Endothelial cell of umbilical vein (primary cell): Measurements from ENCODE around the gene PLCD1. TPM values are rescaled to one million over a fixed set of nuclear protein-coding genes. Genes with fewer than 3 reads are reported as not detected.

Source experiments
- BruUV-seq: library from RNA; stranded (reverse); fragments of 400-500 nt; replicated peaks from 2 replicates; lab custom pipeline; 2021; lab: Mats Ljungman, UMichigan
- CTCF ChIA-PET: fragments of 300-600, 350-600 bp; sonication (Branson Sonifier 250); formaldehyde crosslinking; loops from one replicate; lab custom pipeline; 2021; ENCODE audit warnings: antibody characterized with exemption, inconsistent platforms; lab: Charles Lee
- POLR2A ChIA-PET: fragments of 300-600, 350-600 bp; sonication (Branson Sonifier 250); formaldehyde crosslinking; loops from one replicate; lab custom pipeline; 2021; ENCODE audit warnings: antibody characterized with exemption, inconsistent platforms; lab: Charles Lee
- DNase-seq: peaks from one replicate; pipeline ENCODE4 v3.0.0-alpha.2; 2011; ENCODE audit warnings: low read depth, low spot score
- FAIRE-seq: peaks from 2 replicates; lab custom pipeline; 2011; peaks lifted over from hg19 to GRCh38; lab: Jason Lieb, UNC
- H2AFZ ChIP-seq: 2 replicates; pipeline ENCODE4 v1.6.0; 2012; ENCODE audit warnings: low read depth, low read length, control low read depth, inconsistent platforms
- H3K27ac ChIP-seq: 2 replicates; pipeline ENCODE4 v1.5.1; 2011; ENCODE audit warnings: low read depth, mild to moderate bottlenecking, control low read depth, low read length, moderate library complexity; ENCODE audit not compliant: insufficient read depth
- H3K27me3 ChIP-seq, 2 experiments: 2 replicates each; pipeline versions ENCODE4 v1.6.0 to v1.6.1; 2011; ENCODE audit warnings: low read length in 2 of 2, mixed read lengths in 1 of 2; ENCODE audit not compliant: control insufficient read depth in 2 of 2, insufficient read depth in 2 of 2
- H3K36me3 ChIP-seq, 2 experiments: 2 replicates in 1 of 2; 3 replicates in 1 of 2; pipeline ENCODE4 v1.5.1; 2011; ENCODE audit warnings: low read length in 2 of 2, mild to moderate bottlenecking in 1 of 2, moderate library complexity in 1 of 2; ENCODE audit not compliant: control insufficient read depth in 2 of 2, insufficient read depth in 2 of 2; ENCODE audit errors: extremely low read depth in 1 of 2
- H3K4me1 ChIP-seq: 3 replicates; pipeline ENCODE4 v1.5.1; 2011; ENCODE audit warnings: mild to moderate bottlenecking, low read length; ENCODE audit not compliant: control insufficient read depth, insufficient read depth; ENCODE audit errors: extremely low read depth
- H3K4me2 ChIP-seq: 2 replicates; pipeline ENCODE4 v1.6.1; 2011; ENCODE audit warnings: low read length, control low read depth, mixed read lengths; ENCODE audit not compliant: insufficient read depth
- H3K4me3 ChIP-seq, 3 experiments: fragments of 200-600 bp in 1 of 3; sonication (generic), shearing (Covaris generic) in 1 of 3; replicated peaks in 1 of 3; 2 replicates each; pipeline ENCODE4 v1.5.1; 2011 to 2016; ENCODE audit warnings: control low read depth in 3 of 3, low read length in 3 of 3, mild to moderate bottlenecking in 2 of 3, inconsistent platforms in 1 of 3, low read depth in 1 of 3, moderate library complexity in 1 of 3; ENCODE audit not compliant: insufficient read depth in 1 of 3
- H3K79me2 ChIP-seq: 2 replicates; pipeline ENCODE4 v1.6.0; 2012; ENCODE audit warnings: low read length, inconsistent platforms; ENCODE audit not compliant: control insufficient read depth, insufficient read depth
- H3K9ac ChIP-seq: replicated peaks from 2 replicates; pipeline ENCODE3; 2011; ENCODE audit warnings: low read length, control low read depth; ENCODE audit not compliant: insufficient read depth; ENCODE audit errors: extremely low read depth
- H3K9me1 ChIP-seq: replicated peaks from 3 replicates; pipeline ENCODE4 v1.6.0; 2011; ENCODE audit warnings: mild to moderate bottlenecking, low read length; ENCODE audit not compliant: control insufficient read depth, insufficient read depth; ENCODE audit errors: extremely low read depth
- H3K9me3 ChIP-seq: replicated peaks from 2 replicates; pipeline ENCODE4 v1.5.1; 2012; ENCODE audit warnings: low read length, inconsistent platforms; ENCODE audit not compliant: control insufficient read depth, insufficient read depth
- H4K20me1 ChIP-seq: replicated peaks from 2 replicates; pipeline ENCODE3; 2011; ENCODE audit warnings: mild to moderate bottlenecking, low read length; ENCODE audit not compliant: control insufficient read depth, insufficient read depth; ENCODE audit errors: extremely low read depth
- EZH2 ChIP-seq: IDR thresholded peaks from 2 replicates; pipeline ENCODE4 v1.6.1; 2012; ENCODE audit warnings: borderline replicate concordance, low read depth, mild to moderate bottlenecking, moderate library complexity, low read length, inconsistent platforms; ENCODE audit not compliant: severe bottlenecking
- FOS ChIP-seq: IDR thresholded peaks from 2 replicates; pipeline ENCODE4 v1.6.1; 2011; ENCODE audit warnings: mild to moderate bottlenecking, low read length, moderate library complexity, borderline replicate concordance; ENCODE audit not compliant: insufficient read depth
- GATA2 ChIP-seq: IDR thresholded peaks from 2 replicates; pipeline ENCODE4 v1.7.0; 2011; ENCODE audit warnings: low read depth, mild to moderate bottlenecking, moderate library complexity, mixed read lengths, low read length; ENCODE audit not compliant: insufficient read length, insufficient read depth
- JUN ChIP-seq: IDR thresholded peaks from 2 replicates; pipeline ENCODE4 v1.6.1; 2011; ENCODE audit warnings: borderline replicate concordance, low read depth; ENCODE audit not compliant: insufficient read length, insufficient read depth
- MYC ChIP-seq: IDR thresholded peaks from one replicate; pipeline ENCODE4 v1.6.1; 2011; ENCODE audit warnings: mild to moderate bottlenecking, low read depth, low read length
- dilution Hi-C: fragments of 300-500 bp; cut with MboI; formaldehyde crosslinking; loops from one replicate; pipeline ENCODE4 v1.15.0; 2019; ENCODE audit warnings: low sequenced_read_pairs; ENCODE audit not compliant: extremely low pct_ligation_motif_present
- intact Hi-C: fragments of 100-400 bp; cut with micrococcal nuclease; formaldehyde crosslinking; loops from one replicate; pipeline ENCODE4 v1.10.0; 2022
- polyA plus RNA-seq, 4 experiments: library from polyadenylated mRNA; depleted of rRNA in 3 of 4; stranded (reverse) in 3 of 4; unstranded in 1 of 4; fragments of >200 nt; gene quantifications; 2 replicates each; pipeline versions ENCODE4 v1.2.1 to v1.2.3, GENCODE V29; 2011 to 2012; ENCODE audit warnings: missing spikeins in 1 of 4
- total RNA-seq: library from RNA; stranded (reverse); gene quantifications from 2 replicates; pipeline ENCODE4 v1.2.3, GENCODE V29; 2021
- TF ChIP-seq, protein P1 (sequence below), 2 donors: IDR thresholded peaks; 1 replicate in 1 of 2; 2 replicates in 1 of 2; pipeline ENCODE4 v1.5.1; 2011; ENCODE audit warnings: low read length in 2 of 2, mild to moderate bottlenecking in 2 of 2, moderate library complexity in 2 of 2, control low read depth in 1 of 2, inconsistent platforms in 1 of 2, low read depth in 1 of 2; ENCODE audit not compliant: insufficient read depth in 1 of 2; ENCODE audit errors: extremely low read depth in 1 of 2

Gene PLCD1
- total and polyA plus RNA-seq, 2 donors (not counting 3 experiments of a cell fraction or from before 2014, with no cell fraction given): 12.6 to 15.3 TPM

DNA sequence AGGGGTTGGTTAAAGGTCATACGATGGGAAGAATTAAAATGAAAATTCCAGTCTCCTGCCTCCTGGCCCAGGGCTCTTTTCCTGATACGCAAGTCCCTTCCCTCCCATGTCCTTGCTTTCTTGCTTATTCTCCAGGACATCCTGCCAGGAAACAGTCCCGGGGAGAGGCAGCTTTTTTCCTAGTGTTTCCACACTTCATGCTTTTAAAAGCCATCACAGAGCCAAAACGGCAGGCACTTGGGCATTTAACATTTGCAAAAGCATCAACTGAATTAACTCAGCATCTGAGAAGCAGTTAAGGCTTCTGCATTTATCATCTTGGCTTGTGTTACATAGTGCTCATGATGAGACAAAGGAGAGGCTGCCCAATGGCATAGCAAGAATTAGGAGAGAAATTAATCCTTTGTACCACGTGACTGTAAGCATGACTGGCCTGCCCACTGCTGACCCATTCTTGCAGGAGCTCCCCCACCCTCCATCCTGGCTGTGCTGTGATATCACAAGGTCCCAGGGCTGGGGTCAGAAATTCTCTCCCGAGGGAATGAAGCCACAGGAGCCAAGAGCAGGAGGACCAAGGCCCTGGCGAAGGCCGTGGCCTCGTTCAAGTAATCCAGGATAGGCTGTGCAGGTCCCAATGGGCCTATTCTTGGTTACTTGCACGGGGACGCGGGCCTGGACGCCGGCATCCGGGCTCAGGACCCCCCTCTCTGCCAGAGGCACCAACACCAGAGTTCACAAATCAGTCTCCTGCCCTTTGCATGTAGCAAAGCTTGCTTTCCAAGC is 60.4 kb downstream of the PLCD1 start:
- H2AFZ ChIP-seq: no peak overlapping the region
- H3K4me3 ChIP-seq: no peak overlapping the region
- H3K9me3 ChIP-seq: no peaks in the 10 kb centered on the region
- H3K4me2 ChIP-seq: no peak overlapping the region
- TF ChIP-seq, protein P1, sequence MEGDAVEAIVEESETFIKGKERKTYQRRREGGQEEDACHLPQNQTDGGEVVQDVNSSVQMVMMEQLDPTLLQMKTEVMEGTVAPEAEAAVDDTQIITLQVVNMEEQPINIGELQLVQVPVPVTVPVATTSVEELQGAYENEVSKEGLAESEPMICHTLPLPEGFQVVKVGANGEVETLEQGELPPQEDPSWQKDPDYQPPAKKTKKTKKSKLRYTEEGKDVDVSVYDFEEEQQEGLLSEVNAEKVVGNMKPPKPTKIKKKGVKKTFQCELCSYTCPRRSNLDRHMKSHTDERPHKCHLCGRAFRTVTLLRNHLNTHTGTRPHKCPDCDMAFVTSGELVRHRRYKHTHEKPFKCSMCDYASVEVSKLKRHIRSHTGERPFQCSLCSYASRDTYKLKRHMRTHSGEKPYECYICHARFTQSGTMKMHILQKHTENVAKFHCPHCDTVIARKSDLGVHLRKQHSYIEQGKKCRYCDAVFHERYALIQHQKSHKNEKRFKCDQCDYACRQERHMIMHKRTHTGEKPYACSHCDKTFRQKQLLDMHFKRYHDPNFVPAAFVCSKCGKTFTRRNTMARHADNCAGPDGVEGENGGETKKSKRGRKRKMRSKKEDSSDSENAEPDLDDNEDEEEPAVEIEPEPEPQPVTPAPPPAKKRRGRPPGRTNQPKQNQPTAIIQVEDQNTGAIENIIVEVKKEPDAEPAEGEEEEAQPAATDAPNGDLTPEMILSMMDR (IDR thresholded peaks at IDR 0.05; ENCODE audit: extremely low read depth in 1 of 2, insufficient read depth in 1 of 2, low read depth in 1 of 2, low read length in 2 of 2): no peak
- TF ChIP-seq GATA2: no peak
- TF ChIP-seq EZH2: no peak
- no peak for TF ChIP-seq MYC
- no peak for TF ChIP-seq FOS
- TF ChIP-seq JUN: no peak
- no peaks in the 10 kb centered on the region for H3K9me1 ChIP-seq
- intact Hi-C loops (no loop called here), dilution Hi-C loops (no loop called here)
- no peak overlapping the region for H3K27ac ChIP-seq
- no TSS peak for BruUV-seq
- CTCF ChIA-PET: interaction anchor here (1.0 to 5.1 kb wide), 9 partner anchors 10 to 69 kb away, joined by 3 to 53 read pairs (median 16); no protein-coding TSS in a partner anchor
- H3K4me1 ChIP-seq: peaks cover 7% of the 10 kb centered on the region
- POLR2A ChIA-PET: no interaction called here
- peaks cover 0 to 1% of the 10 kb centered on the region in 2 experiments for H3K36me3 ChIP-seq
- no peaks in the 10 kb centered on the region for H3K79me2 ChIP-seq
- peak; percentile 66 for FAIRE-seq
- H3K9ac ChIP-seq: no peak overlapping the region
- peak; percentile 12 for DNase-seq
- no peaks in the 10 kb centered on the region for H4K20me1 ChIP-seq
- H3K27me3 ChIP-seq: no peaks in the 10 kb centered on the region
